Fibroblast of lung (primary cell): Measurements from ENCODE around the gene OR10P1. TPM values are rescaled to one million over a fixed set of nuclear protein-coding genes. Genes with fewer than 3 reads are reported as not detected.

ENCODE experiments used
- DNase-seq, 2 donors: peaks; one replicate each; pipeline versions ENCODE4 v3.0.0 to v3.0.0-alpha.2; 2010; ENCODE audit warnings: low read depth in 2 of 2
- H2AFZ ChIP-seq: 2 replicates; pipeline ENCODE4 v1.5.1; 2012; ENCODE audit warnings: low read length, control low read depth, inconsistent platforms
- H3K27ac ChIP-seq: 2 replicates; pipeline ENCODE4 v1.5.1; 2011; ENCODE audit warnings: low read length, control low read depth; ENCODE audit not compliant: insufficient read depth
- H3K27me3 ChIP-seq: 2 replicates; pipeline ENCODE4 v1.5.1; 2011; ENCODE audit warnings: mild to moderate bottlenecking, low read length; ENCODE audit not compliant: control insufficient read depth, insufficient read depth
- H3K36me3 ChIP-seq: 2 replicates; pipeline ENCODE4 v1.5.1; 2011; ENCODE audit warnings: low read length; ENCODE audit not compliant: control insufficient read depth, insufficient read depth
- H3K4me1 ChIP-seq: 2 replicates; pipeline ENCODE4 v1.5.1; 2011; ENCODE audit warnings: low read length; ENCODE audit not compliant: control insufficient read depth, insufficient read depth; ENCODE audit errors: extremely low read depth
- H3K4me2 ChIP-seq: 2 replicates; pipeline ENCODE4 v1.5.1; 2011; ENCODE audit warnings: low read length, control low read depth; ENCODE audit not compliant: insufficient read depth; ENCODE audit errors: extremely low read depth
- H3K4me3 ChIP-seq, 4 experiments: fragments of 200-600 bp in 1 of 4; sonication (generic) in 1 of 4; replicated peaks in 1 of 4; 2 replicates each; pipeline ENCODE4 v1.5.1; 2011 to 2016; ENCODE audit warnings: low read length in 4 of 4, low read depth in 3 of 4, mild to moderate bottlenecking in 3 of 4, control low read depth in 2 of 4, inconsistent platforms in 1 of 4, mixed read lengths in 1 of 4; ENCODE audit not compliant: insufficient read depth in 1 of 4; ENCODE audit errors: control extremely low read depth in 1 of 4
- H3K79me2 ChIP-seq: 2 replicates; pipeline ENCODE4 v1.5.1; 2012; ENCODE audit warnings: mild to moderate bottlenecking, low read length, inconsistent platforms; ENCODE audit not compliant: control insufficient read depth, insufficient read depth
- H3K9ac ChIP-seq: 2 replicates; pipeline ENCODE4 v1.5.1; 2011; ENCODE audit warnings: mild to moderate bottlenecking, low read length, control low read depth; ENCODE audit not compliant: insufficient read depth
- H3K9me3 ChIP-seq: 2 replicates; pipeline ENCODE4 v1.5.1; 2012; ENCODE audit warnings: low read depth, low read length; ENCODE audit not compliant: control insufficient read depth, insufficient read depth
- H4K20me1 ChIP-seq: 2 replicates; pipeline ENCODE4 v1.5.1; 2011; ENCODE audit warnings: low read length; ENCODE audit not compliant: control insufficient read depth, insufficient read depth; ENCODE audit errors: extremely low read depth
- CTCF ChIP-seq, 2 donors: IDR thresholded peaks in 1 of 2; conservative IDR thresholded peaks in 1 of 2; 1 replicate in 1 of 2; 2 replicates in 1 of 2; pipeline ENCODE4 v1.5.1; 2011 to 2012; ENCODE audit warnings: low read length in 2 of 2, control low read depth in 1 of 2, inconsistent platforms in 1 of 2, low read depth in 1 of 2, mild to moderate bottlenecking in 1 of 2
- EZH2 ChIP-seq: IDR thresholded peaks from 2 replicates; pipeline ENCODE4 v1.5.1; 2012; ENCODE audit warnings: low read length, control low read depth, mild to moderate bottlenecking; ENCODE audit errors: missing control alignments
- polyA plus RNA-seq, 2 donors: library from polyadenylated mRNA; depleted of rRNA in 1 of 2; stranded (reverse) in 1 of 2; unstranded in 1 of 2; fragments of >200 nt; gene quantifications; 2 replicates each; pipeline ENCODE4 v1.2.1, GENCODE V29; 2011 to 2012; ENCODE audit warnings: missing spikeins in 1 of 2
- total RNA-seq: library from RNA; depleted of rRNA; stranded (reverse); fragments of >200 nt; gene quantifications from 2 replicates; pipeline ENCODE4 v1.2.1, GENCODE V29; 2014

The OR10P1 gene
- total and polyA plus RNA-seq, 2 donors (not counting 1 experiment from before 2014, with no cell fraction given) = not detected

GRCh38 chr12:55642267-55642666, 5.6 kb downstream of the OR10P1 start:
- Histone ChIP-seq H3K4me3 (no peak overlapping the region), H3K4me1 (no peaks in the 10 kb centered on the region), H3K27ac (no peak overlapping the region), H3K79me2 (no peaks in the 10 kb centered on the region), H2AFZ (no peak overlapping the region), H3K9me3 (no peaks in the 10 kb centered on the region), H3K27me3 (peaks cover 14% of the 10 kb centered on the region), H3K4me2 (no peak overlapping the region), H3K9ac (no peak overlapping the region), H4K20me1 (no peaks in the 10 kb centered on the region), H3K36me3 (no peaks in the 10 kb centered on the region)
- TF ChIP-seq EZH2 (no peak), CTCF (conservative IDR thresholded peaks at IDR 0.05 in 1 of 2, IDR thresholded peaks at IDR 0.05 in 1 of 2; ENCODE audit: low read depth in 1 of 2, low read length in 2 of 2) (no peak)
- DNase-seq = no peak

- Histone ChIP-seq H3K4me2 (no peak overlapping the region), H3K9me3 (no peaks in the 10 kb centered on the region)
Measured at GRCh38 chr12:55642669-55643068, 6.0 kb downstream of the OR10P1 start.

DNA sequence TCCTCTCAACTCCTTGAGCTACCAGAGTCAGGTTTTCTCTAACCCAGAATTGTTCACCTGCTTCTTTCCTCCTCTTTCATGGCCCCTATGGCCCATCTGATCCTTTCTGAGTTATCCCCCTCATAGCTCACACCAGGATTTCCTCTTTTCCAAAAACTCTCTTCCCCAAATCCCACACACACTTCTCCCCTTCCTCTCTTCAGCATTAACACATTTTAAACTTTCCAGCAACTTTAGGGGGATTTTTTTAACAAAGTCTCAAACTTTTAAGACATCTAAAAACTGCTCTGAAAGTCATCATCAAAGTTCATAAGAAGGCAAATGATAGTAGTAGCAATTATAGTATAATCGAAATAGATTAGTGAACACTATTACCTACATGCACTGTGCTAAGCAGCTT, 7.9 kb downstream of the OR10P1 start:
- Histone ChIP-seq H3K9ac (no peak overlapping the region), H3K36me3 (no peaks in the 10 kb centered on the region), H3K79me2 (no peaks in the 10 kb centered on the region), H2AFZ (no peak overlapping the region), H4K20me1 (no peaks in the 10 kb centered on the region), H3K27ac (no peak overlapping the region), H3K4me2 (no peak overlapping the region), H3K27me3 (peaks cover 7% of the 10 kb centered on the region), H3K4me3 (no peak overlapping the region), H3K9me3 (no peaks in the 10 kb centered on the region), H3K4me1 (no peaks in the 10 kb centered on the region)
- no peak for DNase-seq
- TF ChIP-seq EZH2 = no peak
- TF ChIP-seq CTCF (conservative IDR thresholded peaks at IDR 0.05 in 1 of 2, IDR thresholded peaks at IDR 0.05 in 1 of 2; ENCODE audit: low read depth in 1 of 2, low read length in 2 of 2) = no peak

More at GRCh38 chr12:55642669-55643068, 6.0 kb downstream of the OR10P1 start:
- Histone ChIP-seq H3K4me1 (no peaks in the 10 kb centered on the region), H3K36me3 (no peaks in the 10 kb centered on the region), H3K79me2 (no peaks in the 10 kb centered on the region), H4K20me1 (no peaks in the 10 kb centered on the region), H3K4me3 (no peak overlapping the region), H3K27me3 (peaks cover 11% of the 10 kb centered on the region), H3K9ac (no peak overlapping the region), H3K27ac (no peak overlapping the region), H2AFZ (no peak overlapping the region)
- no peak for DNase-seq
- TF ChIP-seq CTCF (conservative IDR thresholded peaks at IDR 0.05 in 1 of 2, IDR thresholded peaks at IDR 0.05 in 1 of 2; ENCODE audit: low read depth in 1 of 2, low read length in 2 of 2) (no peak), EZH2 (no peak)
